Measurements from ENCODE around the gene TTPAL.

- no peak for TF ChIP-seq CTCF (IDR thresholded peaks at IDR 0.05 in 8 of 11, conservative IDR thresholded peaks at IDR 0.05 in 3 of 11)
- no peak for TF ChIP-seq POLR2AphosphoS5 (IDR thresholded peaks at IDR 0.05)
- no peak for TF ChIP-seq POLR2A (IDR thresholded peaks at IDR 0.05)
Observed at GRCh38 chr20:44483112-44483511, 7.4 kb downstream of the TTPAL start.

Measured in spleen (tissue), 7 donors.